Endothelial cell of umbilical vein (primary cell): ENCODE measurements around the gene MIX23. TPM values are rescaled to one million over a fixed set of nuclear protein-coding genes. Genes with fewer than 3 reads are reported as not detected.

Experiments
- BruUV-seq: library from RNA; stranded (reverse); fragments of 400-500 nt; replicated peaks from 2 replicates; lab custom pipeline; 2021; lab: Mats Ljungman, UMichigan
- CTCF ChIA-PET: fragments of 300-600, 350-600 bp; sonication (Branson Sonifier 250); formaldehyde crosslinking; loops from one replicate; lab custom pipeline; 2021; ENCODE audit warnings: antibody characterized with exemption, inconsistent platforms; lab: Charles Lee
- POLR2A ChIA-PET: fragments of 300-600, 350-600 bp; sonication (Branson Sonifier 250); formaldehyde crosslinking; loops from one replicate; lab custom pipeline; 2021; ENCODE audit warnings: antibody characterized with exemption, inconsistent platforms; lab: Charles Lee
- DNase-seq: peaks from one replicate; pipeline ENCODE4 v3.0.0-alpha.2; 2011; ENCODE audit warnings: low read depth, low spot score
- FAIRE-seq: peaks from 2 replicates; lab custom pipeline; 2011; peaks lifted over from hg19 to GRCh38; lab: Jason Lieb, UNC
- H2AFZ ChIP-seq: 2 replicates; pipeline ENCODE4 v1.6.0; 2012; ENCODE audit warnings: low read depth, low read length, control low read depth, inconsistent platforms
- H3K27ac ChIP-seq: 2 replicates; pipeline ENCODE4 v1.5.1; 2011; ENCODE audit warnings: low read depth, mild to moderate bottlenecking, control low read depth, low read length, moderate library complexity; ENCODE audit not compliant: insufficient read depth
- H3K27me3 ChIP-seq, 2 experiments: 2 replicates each; pipeline versions ENCODE4 v1.6.0 to v1.6.1; 2011; ENCODE audit warnings: low read length in 2 of 2, mixed read lengths in 1 of 2; ENCODE audit not compliant: control insufficient read depth in 2 of 2, insufficient read depth in 2 of 2
- H3K36me3 ChIP-seq, 2 experiments: 2 replicates in 1 of 2; 3 replicates in 1 of 2; pipeline ENCODE4 v1.5.1; 2011; ENCODE audit warnings: low read length in 2 of 2, mild to moderate bottlenecking in 1 of 2, moderate library complexity in 1 of 2; ENCODE audit not compliant: control insufficient read depth in 2 of 2, insufficient read depth in 2 of 2; ENCODE audit errors: extremely low read depth in 1 of 2
- H3K4me1 ChIP-seq: 3 replicates; pipeline ENCODE4 v1.5.1; 2011; ENCODE audit warnings: mild to moderate bottlenecking, low read length; ENCODE audit not compliant: control insufficient read depth, insufficient read depth; ENCODE audit errors: extremely low read depth
- H3K4me2 ChIP-seq: 2 replicates; pipeline ENCODE4 v1.6.1; 2011; ENCODE audit warnings: low read length, control low read depth, mixed read lengths; ENCODE audit not compliant: insufficient read depth
- H3K4me3 ChIP-seq, 3 experiments: fragments of 200-600 bp in 1 of 3; sonication (generic), shearing (Covaris generic) in 1 of 3; replicated peaks in 1 of 3; 2 replicates each; pipeline ENCODE4 v1.5.1; 2011 to 2016; ENCODE audit warnings: control low read depth in 3 of 3, low read length in 3 of 3, mild to moderate bottlenecking in 2 of 3, inconsistent platforms in 1 of 3, low read depth in 1 of 3, moderate library complexity in 1 of 3; ENCODE audit not compliant: insufficient read depth in 1 of 3
- H3K79me2 ChIP-seq: 2 replicates; pipeline ENCODE4 v1.6.0; 2012; ENCODE audit warnings: low read length, inconsistent platforms; ENCODE audit not compliant: control insufficient read depth, insufficient read depth
- H3K9ac ChIP-seq: replicated peaks from 2 replicates; pipeline ENCODE3; 2011; ENCODE audit warnings: low read length, control low read depth; ENCODE audit not compliant: insufficient read depth; ENCODE audit errors: extremely low read depth
- H3K9me1 ChIP-seq: replicated peaks from 3 replicates; pipeline ENCODE4 v1.6.0; 2011; ENCODE audit warnings: mild to moderate bottlenecking, low read length; ENCODE audit not compliant: control insufficient read depth, insufficient read depth; ENCODE audit errors: extremely low read depth
- H3K9me3 ChIP-seq: replicated peaks from 2 replicates; pipeline ENCODE4 v1.5.1; 2012; ENCODE audit warnings: low read length, inconsistent platforms; ENCODE audit not compliant: control insufficient read depth, insufficient read depth
- H4K20me1 ChIP-seq: replicated peaks from 2 replicates; pipeline ENCODE3; 2011; ENCODE audit warnings: mild to moderate bottlenecking, low read length; ENCODE audit not compliant: control insufficient read depth, insufficient read depth; ENCODE audit errors: extremely low read depth
- CTCF ChIP-seq, 2 donors: IDR thresholded peaks; 1 replicate in 1 of 2; 2 replicates in 1 of 2; pipeline ENCODE4 v1.5.1; 2011; ENCODE audit warnings: low read length in 2 of 2, mild to moderate bottlenecking in 2 of 2, moderate library complexity in 2 of 2, control low read depth in 1 of 2, inconsistent platforms in 1 of 2, low read depth in 1 of 2; ENCODE audit not compliant: insufficient read depth in 1 of 2; ENCODE audit errors: extremely low read depth in 1 of 2
- EZH2 ChIP-seq: IDR thresholded peaks from 2 replicates; pipeline ENCODE4 v1.6.1; 2012; ENCODE audit warnings: borderline replicate concordance, low read depth, mild to moderate bottlenecking, moderate library complexity, low read length, inconsistent platforms; ENCODE audit not compliant: severe bottlenecking
- FOS ChIP-seq: IDR thresholded peaks from 2 replicates; pipeline ENCODE4 v1.6.1; 2011; ENCODE audit warnings: mild to moderate bottlenecking, low read length, moderate library complexity, borderline replicate concordance; ENCODE audit not compliant: insufficient read depth
- GATA2 ChIP-seq: IDR thresholded peaks from 2 replicates; pipeline ENCODE4 v1.7.0; 2011; ENCODE audit warnings: low read depth, mild to moderate bottlenecking, moderate library complexity, mixed read lengths, low read length; ENCODE audit not compliant: insufficient read length, insufficient read depth
- JUN ChIP-seq: IDR thresholded peaks from 2 replicates; pipeline ENCODE4 v1.6.1; 2011; ENCODE audit warnings: borderline replicate concordance, low read depth; ENCODE audit not compliant: insufficient read length, insufficient read depth
- MAX ChIP-seq: IDR thresholded peaks from 2 replicates; pipeline ENCODE4 v1.6.1; 2011; ENCODE audit not compliant: insufficient read depth, insufficient read length
- MYC ChIP-seq: IDR thresholded peaks from one replicate; pipeline ENCODE4 v1.6.1; 2011; ENCODE audit warnings: mild to moderate bottlenecking, low read depth, low read length
- POLR2A ChIP-seq: IDR thresholded peaks from 2 replicates; pipeline ENCODE4 v1.6.1; 2012; ENCODE audit warnings: low read depth, mild to moderate bottlenecking, control low read depth, low read length
- POLR2AphosphoS5 ChIP-seq: IDR thresholded peaks from 2 replicates; pipeline ENCODE4 v1.6.1; 2012; ENCODE audit warnings: low read depth, mild to moderate bottlenecking, control low read depth, low read length, moderate library complexity; ENCODE audit not compliant: insufficient read depth
- dilution Hi-C: fragments of 300-500 bp; cut with MboI; formaldehyde crosslinking; loops from one replicate; pipeline ENCODE4 v1.15.0; 2019; ENCODE audit warnings: low sequenced_read_pairs; ENCODE audit not compliant: extremely low pct_ligation_motif_present
- intact Hi-C: fragments of 100-400 bp; cut with micrococcal nuclease; formaldehyde crosslinking; loops from one replicate; pipeline ENCODE4 v1.10.0; 2022
- polyA plus RNA-seq, 4 experiments: library from polyadenylated mRNA; depleted of rRNA in 3 of 4; stranded (reverse) in 3 of 4; unstranded in 1 of 4; fragments of >200 nt; gene quantifications; 2 replicates each; pipeline versions ENCODE4 v1.2.1 to v1.2.3, GENCODE V29; 2011 to 2012; ENCODE audit warnings: missing spikeins in 1 of 4
- total RNA-seq: library from RNA; stranded (reverse); gene quantifications from 2 replicates; pipeline ENCODE4 v1.2.3, GENCODE V29; 2021

The MIX23 gene
- total and polyA plus RNA-seq, 2 donors (not counting 3 experiments of a cell fraction or from before 2014, with no cell fraction given): 4.5 to 53.5 TPM

- H3K27me3 ChIP-seq: no peaks in the 10 kb centered on the region
- dilution Hi-C loops: no loop called here
- H3K4me2 ChIP-seq: no peak overlapping the region
- intact Hi-C loops: no loop called here
- peaks cover 39% of the 10 kb centered on the region for H3K79me2 ChIP-seq
- H2AFZ ChIP-seq: no peak overlapping the region
- no TSS peak for BruUV-seq
- POLR2A ChIA-PET: no interaction called here
- H3K36me3 ChIP-seq: no peaks in the 10 kb centered on the region
- H3K27ac ChIP-seq: no peak overlapping the region
- no peak overlapping the region for H3K9ac ChIP-seq
- CTCF ChIA-PET: no interaction called here
- no peak overlapping the region for H3K4me3 ChIP-seq
- TF ChIP-seq CTCF (IDR thresholded peaks at IDR 0.05; ENCODE audit: extremely low read depth in 1 of 2, insufficient read depth in 1 of 2, low read depth in 1 of 2, low read length in 2 of 2) (no peak), MAX (no peak), GATA2 (no peak), EZH2 (no peak), POLR2A (no peak), MYC (no peak), FOS (no peak), JUN (no peak), POLR2AphosphoS5 (no peak)
- FAIRE-seq (no peak), DNase-seq (no peak)
- no peaks in the 10 kb centered on the region for H3K9me3 ChIP-seq
- H3K4me1 ChIP-seq: peaks cover 6% of the 10 kb centered on the region
- no peaks in the 10 kb centered on the region for H3K9me1 ChIP-seq
- no peaks in the 10 kb centered on the region for H4K20me1 ChIP-seq
Observed at GRCh38 chr3:122377975-122378374, 5.1 kb downstream of the MIX23 start.
